Skeletal muscle tissue (tissue), 4 donors: ENCODE results near the gene CTRB1. TPM values are rescaled to one million over a fixed set of nuclear protein-coding genes. Genes with fewer than 3 reads are reported as not detected.
A peak's percentile ranks its signal among the peaks of the same experiment; 100 is the strongest.

Source experiments
- H3K27ac ChIP-seq: one replicate; pipeline ENCODE4 v1.7.0; 2013; ENCODE audit warnings: mild to moderate bottlenecking, low read depth, low read length, inconsistent platforms
- H3K27me3 ChIP-seq, 3 donors: one replicate each; pipeline ENCODE4 v1.7.0; 2013; ENCODE audit warnings: low read length in 3 of 3; ENCODE audit not compliant: control insufficient read depth in 3 of 3, insufficient read depth in 3 of 3
- H3K36me3 ChIP-seq, 3 donors: one replicate each; pipeline ENCODE4 v1.7.0; 2013; ENCODE audit warnings: low read length in 3 of 3; ENCODE audit not compliant: control insufficient read depth in 3 of 3, insufficient read depth in 3 of 3
- H3K4me1 ChIP-seq, 3 donors: one replicate each; pipeline ENCODE4 v1.7.0; 2013; ENCODE audit warnings: low read length in 3 of 3, mild to moderate bottlenecking in 3 of 3; ENCODE audit not compliant: control insufficient read depth in 3 of 3, insufficient read depth in 3 of 3
- H3K4me3 ChIP-seq, 3 donors: one replicate each; pipeline ENCODE4 v1.7.0; 2013; ENCODE audit warnings: low read length in 3 of 3
- H3K9ac ChIP-seq, 3 donors: one replicate each; pipeline ENCODE4 v1.7.0; 2013; ENCODE audit warnings: low read length in 3 of 3, mild to moderate bottlenecking in 3 of 3, moderate library complexity in 2 of 3, low read depth in 1 of 3
- H3K9me3 ChIP-seq, 3 donors: one replicate each; pipeline ENCODE4 v1.7.0; 2013; ENCODE audit warnings: low read length in 3 of 3; ENCODE audit not compliant: control insufficient read depth in 3 of 3
- total RNA-seq: library from RNA; depleted of rRNA; stranded (reverse); fragments of >200 nt; gene quantifications from one replicate; pipeline ENCODE4 v1.2.3, GENCODE V29; 2014
- donor health status: Osteomylitis.

CTRB1 gene
- total RNA-seq, 1 donor from 2014 or later: not detected

GRCh38 chr16:75244844-75245758 is 26.3 kb downstream of the CTRB1 start:
- peak overlapping the region; percentile 96 for H3K27ac ChIP-seq
- H3K9ac ChIP-seq: peak overlapping the region; percentile 66 to 92 (median 79)
- H3K4me3 ChIP-seq: peak overlapping the region; percentile 24 to 49 (median 40)
- peaks cover 21 to 22% (median 22%) of the 10 kb centered on the region in 3 donors for H3K36me3 ChIP-seq
- H3K27me3 ChIP-seq: no peaks in the 10 kb centered on the region
- peaks cover 77 to 95% (median 84%) of the 10 kb centered on the region in 3 donors for H3K4me1 ChIP-seq
- H3K9me3 ChIP-seq: no peaks in the 10 kb centered on the region

- Histone ChIP-seq H3K27ac (peak overlapping the region; percentile 96), H3K27me3 (no peaks in the 10 kb centered on the region), H3K9me3 (no peaks in the 10 kb centered on the region), H3K4me1 (peaks cover 74 to 86% (median 76%) of the 10 kb centered on the region in 3 donors), H3K9ac (peak overlapping the region; percentile 24 to 92 (median 57)), H3K36me3 (peaks cover 9 to 14% (median 12%) of the 10 kb centered on the region in 3 donors), H3K4me3 (peak overlapping the region in 1 of 3 donors; percentile 33)
These were observed 27.9 kb downstream of the CTRB1 start for GRCh38 chr16:75246504-75247205.

GRCh38 chr16:75247249-75247648 is 28.5 kb downstream of the CTRB1 start:
- H3K27me3 ChIP-seq: no peaks in the 10 kb centered on the region
- peaks cover 4 to 8% (median 6%) of the 10 kb centered on the region in 3 donors for H3K36me3 ChIP-seq
- peak overlapping the region in 2 of 3 donors; percentile 22 to 33 for H3K4me3 ChIP-seq
- peaks cover 80 to 89% (median 82%) of the 10 kb centered on the region in 3 donors for H3K4me1 ChIP-seq
- H3K27ac ChIP-seq: peak overlapping the region; percentile 96
- H3K9ac ChIP-seq: peak overlapping the region; percentile 24 to 92 (median 57)
- no peaks in the 10 kb centered on the region for H3K9me3 ChIP-seq

GRCh38 chr16:75248142-75248535 is 29.4 kb downstream of the CTRB1 start:
- H3K4me3 ChIP-seq: peak overlapping the region in 2 of 3 donors; percentile 27 to 83
- H3K9ac ChIP-seq: peak overlapping the region; percentile 51 to 92 (median 84)
- peak overlapping the region; percentile 96 for H3K27ac ChIP-seq

GRCh38 chr16:75248536-75249380 is 30.0 kb downstream of the CTRB1 start:
- H3K4me1 ChIP-seq: peaks cover 87 to 90% (median 88%) of the 10 kb centered on the region in 3 donors
- H3K27me3 ChIP-seq: no peaks in the 10 kb centered on the region
- peak overlapping the region; percentile 62 to 92 (median 84) for H3K9ac ChIP-seq
- peak overlapping the region; percentile 96 for H3K27ac ChIP-seq
- H3K36me3 ChIP-seq: no peaks in the 10 kb centered on the region
- peak overlapping the region; percentile 7 to 83 (median 76) for H3K4me3 ChIP-seq
- no peaks in the 10 kb centered on the region for H3K9me3 ChIP-seq

More at GRCh38 chr16:75248142-75248535, 29.4 kb downstream of the CTRB1 start:
- H3K9me3 ChIP-seq: no peaks in the 10 kb centered on the region
- H3K4me1 ChIP-seq: peaks cover 87 to 90% (median 88%) of the 10 kb centered on the region in 3 donors
- no peaks in the 10 kb centered on the region for H3K27me3 ChIP-seq
- no peaks in the 10 kb centered on the region for H3K36me3 ChIP-seq

- no peaks in the 10 kb centered on the region for H3K9me3 ChIP-seq
- H3K36me3 ChIP-seq: no peaks in the 10 kb centered on the region
- H3K4me1 ChIP-seq: peaks cover 87 to 90% (median 88%) of the 10 kb centered on the region in 3 donors
- peak overlapping the region; percentile 76 to 83 (median 78) for H3K4me3 ChIP-seq
- H3K27me3 ChIP-seq: no peaks in the 10 kb centered on the region
- peak overlapping the region; percentile 62 to 92 (median 84) for H3K9ac ChIP-seq
- H3K27ac ChIP-seq: peak overlapping the region; percentile 96
These were observed 30.7 kb downstream of the CTRB1 start for GRCh38 chr16:75249441-75249840.

- H3K9me3 ChIP-seq: no peaks in the 10 kb centered on the region
- H3K36me3 ChIP-seq: no peaks in the 10 kb centered on the region
- peak overlapping the region; percentile 84 to 92 (median 87) for H3K9ac ChIP-seq
- H3K4me1 ChIP-seq: peaks cover 87 to 90% (median 88%) of the 10 kb centered on the region in 3 donors
- H3K27me3 ChIP-seq: no peaks in the 10 kb centered on the region
- H3K27ac ChIP-seq: peak overlapping the region; percentile 96
- H3K4me3 ChIP-seq: peak overlapping the region; percentile 76 to 83 (median 78)
These were observed 31.5 kb downstream of the CTRB1 start for GRCh38 chr16:75250089-75250808.

GRCh38 chr16:75250809-75251279 is 32.1 kb downstream of the CTRB1 start:
- peak overlapping the region; percentile 84 to 92 (median 87) for H3K9ac ChIP-seq
- H3K9me3 ChIP-seq: no peaks in the 10 kb centered on the region
- no peaks in the 10 kb centered on the region for H3K27me3 ChIP-seq
- no peaks in the 10 kb centered on the region for H3K36me3 ChIP-seq
- peaks cover 85 to 88% (median 86%) of the 10 kb centered on the region in 3 donors for H3K4me1 ChIP-seq
- H3K27ac ChIP-seq: peak overlapping the region; percentile 96
- peak overlapping the region; percentile 76 to 83 (median 78) for H3K4me3 ChIP-seq
